Astrocyte (in vitro differentiated cells and primary cell): ENCODE measurements around the gene PRSS57. TPM values are rescaled to one million over a fixed set of nuclear protein-coding genes. Genes with fewer than 3 reads are reported as not detected.

Experiments
- DNase-seq: peaks from one replicate; pipeline ENCODE4 v3.0.0-alpha.2; 2010; ENCODE audit warnings: low read depth
- FAIRE-seq: peaks from 2 replicates; lab custom pipeline; 2011; peaks lifted over from hg19 to GRCh38; lab: Jason Lieb, UNC
- H2AFZ ChIP-seq: 2 replicates; pipeline ENCODE4 v1.6.0; 2012; ENCODE audit warnings: low read depth, low read length, inconsistent platforms
- H3K27ac ChIP-seq: 2 replicates; pipeline ENCODE4 v1.5.1; 2011; ENCODE audit warnings: low read depth, low read length, inconsistent platforms
- H3K27me3 ChIP-seq: 2 replicates; pipeline ENCODE4 v1.6.0; 2011; ENCODE audit warnings: low read length, inconsistent platforms; ENCODE audit not compliant: insufficient read depth
- H3K36me3 ChIP-seq: 2 replicates; pipeline ENCODE4 v1.5.1; 2011; ENCODE audit warnings: low read length, inconsistent platforms; ENCODE audit not compliant: insufficient read depth
- H3K4me1 ChIP-seq: 2 replicates; pipeline ENCODE4 v1.5.1; 2011; ENCODE audit warnings: low read length, inconsistent platforms; ENCODE audit not compliant: insufficient read depth
- H3K4me2 ChIP-seq: 2 replicates; pipeline ENCODE4 v1.6.0; 2012; ENCODE audit warnings: low read length, inconsistent platforms
- H3K4me3 ChIP-seq: 2 replicates; pipeline ENCODE4 v1.5.1; 2011; ENCODE audit warnings: low read depth, mild to moderate bottlenecking, low read length, inconsistent platforms; ENCODE audit not compliant: insufficient read depth
- H3K79me2 ChIP-seq: 2 replicates; pipeline ENCODE4 v1.6.0; 2012; ENCODE audit warnings: mild to moderate bottlenecking, low read length, inconsistent platforms; ENCODE audit not compliant: insufficient read depth
- H3K9ac ChIP-seq: 2 replicates; pipeline ENCODE4 v1.6.0; 2012; ENCODE audit warnings: mild to moderate bottlenecking, low read length, inconsistent platforms
- H3K9me3 ChIP-seq: 2 replicates; pipeline ENCODE4 v1.5.1; 2012; ENCODE audit warnings: low read depth, mild to moderate bottlenecking, low read length, inconsistent platforms; ENCODE audit not compliant: insufficient read depth
- H4K20me1 ChIP-seq: 2 replicates; pipeline ENCODE4 v1.6.0; 2012; ENCODE audit warnings: low read length, inconsistent platforms; ENCODE audit not compliant: insufficient read depth
- H3K27ac Mint-ChIP-seq: one replicate; pipeline ENCODE4 v1.8.0; 2021; ENCODE audit warnings: mild to moderate bottlenecking, mixed read lengths; ENCODE audit not compliant: unreplicated experiment
- H3K27me3 Mint-ChIP-seq: one replicate; pipeline ENCODE4 v1.8.0; 2021; ENCODE audit warnings: low read depth, mixed read lengths; ENCODE audit not compliant: unreplicated experiment
- H3K36me3 Mint-ChIP-seq: one replicate; pipeline ENCODE4 v1.8.0; 2021; ENCODE audit warnings: low read depth, mixed read lengths; ENCODE audit not compliant: unreplicated experiment
- H3K4me1 Mint-ChIP-seq: one replicate; pipeline ENCODE4 v1.8.0; 2021; ENCODE audit warnings: low read depth, mixed read lengths; ENCODE audit not compliant: unreplicated experiment
- H3K4me3 Mint-ChIP-seq: one replicate; pipeline ENCODE4 v1.8.0; 2021; ENCODE audit warnings: mild to moderate bottlenecking, moderate library complexity, mixed read lengths; ENCODE audit not compliant: unreplicated experiment
- H3K9me3 Mint-ChIP-seq: one replicate; pipeline ENCODE4 v1.8.0; 2021; ENCODE audit warnings: mild to moderate bottlenecking, mixed read lengths; ENCODE audit not compliant: unreplicated experiment
- CTCF ChIP-seq: IDR thresholded peaks from 2 replicates; pipeline ENCODE4 v1.5.1; 2011; ENCODE audit warnings: low read depth, mild to moderate bottlenecking, inconsistent platforms, low read length, moderate library complexity; ENCODE audit not compliant: insufficient read depth
- EZH2 ChIP-seq: IDR thresholded peaks from 2 replicates; pipeline ENCODE4 v1.6.1; 2012; ENCODE audit warnings: mild to moderate bottlenecking, low read length, inconsistent platforms; ENCODE audit not compliant: insufficient read depth
- total RNA-seq: library from RNA; stranded (reverse); gene quantifications from 2 replicates; pipeline ENCODE4 v1.2.1, GENCODE V29; 2021

The PRSS57 gene
- total RNA-seq, 1 donor from 2014 or later: not detected

GRCh38 chr19:734716-735115, 39.5 kb upstream of the PRSS57 start:
- H3K4me3 Mint-ChIP-seq: no peak overlapping the region
- FAIRE-seq (no peak), DNase-seq (no peak)
- TF ChIP-seq CTCF (no peak), EZH2 (no peak)
- H3K9me3 Mint-ChIP-seq: no peaks in the 10 kb centered on the region
- Histone ChIP-seq H3K9me3 (no peaks in the 10 kb centered on the region), H3K9ac (no peak overlapping the region), H3K36me3 (no peaks in the 10 kb centered on the region), H3K79me2 (no peaks in the 10 kb centered on the region), H4K20me1 (no peaks in the 10 kb centered on the region), H3K27ac (no peak overlapping the region), H3K4me3 (no peak overlapping the region), H2AFZ (no peak overlapping the region), H3K4me2 (no peak overlapping the region), H3K27me3 (no peaks in the 10 kb centered on the region), H3K4me1 (no peaks in the 10 kb centered on the region)
- peak overlapping the region; percentile 62 for H3K27ac Mint-ChIP-seq
- H3K4me1 Mint-ChIP-seq: no peaks in the 10 kb centered on the region
- H3K27me3 Mint-ChIP-seq: no peaks in the 10 kb centered on the region
- H3K36me3 Mint-ChIP-seq: peaks cover 12% of the 10 kb centered on the region

GRCh38 chr19:732148-733069, 37.2 kb upstream of the PRSS57 start:
- no peaks in the 10 kb centered on the region for H3K9me3 ChIP-seq
- H3K27me3 ChIP-seq: no peaks in the 10 kb centered on the region
- Mint-ChIP-seq H3K4me1 (no peaks in the 10 kb centered on the region), H3K27me3 (no peaks in the 10 kb centered on the region), H3K9me3 (no peaks in the 10 kb centered on the region), H3K27ac (no peak overlapping the region), H3K4me3 (no peak overlapping the region), H3K36me3 (peaks cover 12% of the 10 kb centered on the region)
- H3K79me2 ChIP-seq: no peaks in the 10 kb centered on the region
- no peak for DNase-seq
- no peak overlapping the region for H3K4me2 ChIP-seq
- H3K4me3 ChIP-seq: no peak overlapping the region
- no peaks in the 10 kb centered on the region for H3K36me3 ChIP-seq
- no peak overlapping the region for H3K9ac ChIP-seq
- no peak for FAIRE-seq
- H2AFZ ChIP-seq: no peak overlapping the region
- TF ChIP-seq EZH2 (no peak), CTCF (no peak)
- H3K27ac ChIP-seq: no peak overlapping the region
- H4K20me1 ChIP-seq: peaks cover 3% of the 10 kb centered on the region
- H3K4me1 ChIP-seq: no peaks in the 10 kb centered on the region

- no peak overlapping the region for H3K27ac Mint-ChIP-seq
- DNase-seq (no peak), FAIRE-seq (no peak)
- no peaks in the 10 kb centered on the region for H3K9me3 Mint-ChIP-seq
- Histone ChIP-seq H3K9me3 (no peaks in the 10 kb centered on the region), H2AFZ (no peak overlapping the region), H3K4me2 (no peak overlapping the region), H3K27ac (no peak overlapping the region), H3K4me3 (no peak overlapping the region), H4K20me1 (peaks cover 9% of the 10 kb centered on the region), H3K4me1 (no peaks in the 10 kb centered on the region), H3K27me3 (no peaks in the 10 kb centered on the region), H3K36me3 (no peaks in the 10 kb centered on the region), H3K9ac (no peak overlapping the region), H3K79me2 (no peaks in the 10 kb centered on the region)
- peaks cover 15% of the 10 kb centered on the region for H3K36me3 Mint-ChIP-seq
- no peaks in the 10 kb centered on the region for H3K4me1 Mint-ChIP-seq
- TF ChIP-seq CTCF (no peak), EZH2 (no peak)
- no peak overlapping the region for H3K4me3 Mint-ChIP-seq
- no peaks in the 10 kb centered on the region for H3K27me3 Mint-ChIP-seq
Observed at GRCh38 chr19:731000-731399, 35.7 kb upstream of the PRSS57 start.
